HG03060 (cell line): ENCODE measurements around the gene KRT77.
"Not testable (repeated sequence)": the region's sequence is repeated elsewhere in the genome, so short reads cannot be mapped to it uniquely, and the experiment has no call there.

Source experiments
- ATAC-seq: cut with Tn5 transposase; IDR thresholded peaks from one replicate; pipeline ENCODE4 v1.9.1; 2021; ENCODE audit warnings: low read depth, moderate number of reproducible peaks; ENCODE audit not compliant: unreplicated experiment

KRT77 gene

DNA sequence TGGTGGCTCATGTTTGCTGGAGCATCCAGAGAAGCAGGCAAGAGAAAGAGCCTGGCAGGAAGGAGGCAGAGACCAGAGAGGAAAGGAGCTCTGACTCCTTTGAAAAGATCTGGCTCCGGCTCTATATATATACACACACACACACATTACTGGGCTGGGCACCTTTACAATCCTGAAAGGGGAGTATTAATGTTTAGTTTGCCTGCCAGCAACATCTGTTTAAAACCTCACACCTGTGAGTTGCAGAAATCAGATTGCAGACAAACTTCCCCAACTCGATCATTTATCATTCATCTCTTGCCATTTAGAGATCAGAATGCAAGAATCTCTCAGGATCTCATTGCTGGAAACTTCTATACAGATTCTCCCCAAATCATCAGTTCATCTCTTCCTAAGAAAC, at the start of gene KRT77:
KRT77 (minus strand) TSS at position 101 of the 400 bp plus-strand sequence; CDS start at position 11, 90 bp downstream.
- no peak for ATAC-seq

DNA sequence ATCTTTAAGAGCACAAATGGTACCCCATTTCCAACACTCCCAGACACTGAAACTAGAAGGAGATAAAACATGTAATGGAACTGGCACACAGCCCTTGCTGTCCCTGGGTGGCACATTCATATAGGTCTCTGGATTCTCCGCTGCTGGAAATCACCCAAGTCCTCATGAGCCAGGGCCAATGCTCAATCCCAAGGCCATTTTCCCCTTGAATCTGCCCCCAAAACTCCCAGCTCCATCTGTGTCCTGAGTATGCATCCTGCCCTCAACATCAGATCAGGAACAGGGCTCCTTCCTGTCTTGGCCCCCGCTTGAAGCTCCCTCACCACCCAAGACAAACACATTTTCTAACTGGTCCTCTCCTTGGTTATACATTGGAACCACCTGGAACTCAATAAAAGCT, 49.2 kb upstream of the KRT77 start:
- no peak for ATAC-seq

DNA sequence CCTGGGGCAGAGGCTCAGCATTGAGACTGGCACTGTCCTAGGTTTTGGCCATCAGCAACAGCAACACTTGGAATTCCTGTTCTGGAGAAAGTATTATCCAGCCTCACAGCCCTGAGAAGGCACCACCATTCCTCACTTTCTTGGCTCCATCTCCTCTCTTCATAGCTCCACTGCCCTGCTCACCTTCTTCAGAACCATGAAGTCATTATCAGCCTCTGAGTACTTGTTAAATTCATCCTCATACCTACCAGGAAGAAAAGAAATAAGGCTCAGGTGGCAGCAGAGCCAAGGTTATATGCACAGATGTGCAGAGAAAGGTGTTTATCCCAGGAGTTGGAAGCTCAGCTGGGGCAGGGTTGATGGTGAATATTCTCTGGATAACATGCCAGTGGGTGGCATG, 48.5 kb upstream of the KRT77 start:
- ATAC-seq, result no peak

DNA sequence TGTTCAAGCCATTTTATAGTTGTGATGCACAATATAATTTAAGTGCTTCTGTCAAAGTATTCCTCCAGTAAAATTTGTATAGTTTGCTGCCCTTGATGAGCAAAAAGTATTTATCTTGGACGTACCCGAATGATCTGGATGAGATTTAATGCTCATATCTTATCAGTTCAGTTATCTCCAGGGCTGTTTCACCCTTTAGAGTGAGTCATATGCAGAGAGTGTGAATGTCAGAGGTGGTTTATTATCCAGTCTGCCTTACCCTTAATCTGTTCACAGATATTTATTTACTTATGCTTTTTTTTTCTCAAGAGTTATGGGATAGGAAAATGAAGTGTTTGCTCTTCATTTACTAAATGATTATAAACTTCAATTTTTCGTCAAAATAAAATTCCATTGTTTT, 47.2 kb upstream of the KRT77 start:
- not testable (repeated sequence) for ATAC-seq

DNA sequence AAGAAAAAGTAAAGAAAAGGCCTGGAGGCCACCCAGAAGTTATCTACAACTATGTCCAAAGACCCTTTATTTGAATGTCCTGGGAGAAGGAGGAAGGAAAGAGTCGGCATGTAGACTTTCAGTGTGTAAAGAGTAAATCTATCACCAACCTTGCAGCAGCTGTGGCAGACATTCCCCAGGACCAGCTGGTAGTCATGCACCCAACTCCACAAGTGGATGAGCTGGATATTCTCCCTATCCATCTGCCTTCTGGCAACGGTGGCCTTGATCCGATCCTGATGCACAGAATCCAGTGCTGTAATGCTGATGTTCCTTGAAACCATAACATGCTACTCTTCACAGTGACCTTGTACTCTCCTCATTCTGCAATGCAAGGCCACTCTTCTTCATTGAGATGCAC, 46.5 kb upstream of the KRT77 start:
- ATAC-seq, result no peak

DNA sequence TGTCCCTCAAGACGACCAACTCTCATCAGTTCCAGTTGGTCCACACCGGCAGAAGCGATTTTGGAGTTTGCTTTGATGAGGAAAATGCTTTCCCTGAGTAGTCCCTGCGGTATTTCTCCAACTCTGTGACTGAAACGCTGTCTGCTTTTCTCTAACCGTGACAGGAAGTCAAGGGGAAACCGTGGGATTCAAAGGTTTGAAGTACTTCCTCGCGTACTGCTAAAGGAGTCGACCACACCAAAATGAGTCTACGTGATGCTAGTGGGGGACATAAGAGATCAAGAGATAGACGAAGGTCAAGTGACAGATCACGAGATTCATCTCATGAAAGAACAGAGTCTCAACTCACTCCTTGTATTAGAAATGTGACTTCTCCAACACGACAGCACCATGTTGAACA, 45.3 kb upstream of the KRT77 start:
- no peak for ATAC-seq

DNA sequence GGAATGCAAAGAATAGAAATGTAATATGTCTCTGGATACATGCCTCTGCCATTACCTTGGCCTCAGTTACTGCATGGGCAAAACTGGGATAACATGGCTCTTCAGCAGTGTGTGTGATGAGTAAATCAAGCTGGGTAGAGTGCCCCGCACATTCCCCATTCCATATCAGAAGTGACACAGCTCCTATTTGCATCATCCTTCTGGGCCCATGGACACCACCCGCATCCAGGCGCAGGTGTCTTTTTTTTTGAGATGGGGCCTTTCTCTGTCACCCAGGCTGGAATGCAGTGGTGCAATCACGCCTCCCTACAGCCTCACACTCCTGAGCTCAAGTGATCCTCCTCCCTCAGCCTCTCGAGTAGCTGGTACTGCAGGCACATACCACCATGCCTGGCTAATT, 42.2 kb upstream of the KRT77 start:
- ATAC-seq, result no peak

DNA sequence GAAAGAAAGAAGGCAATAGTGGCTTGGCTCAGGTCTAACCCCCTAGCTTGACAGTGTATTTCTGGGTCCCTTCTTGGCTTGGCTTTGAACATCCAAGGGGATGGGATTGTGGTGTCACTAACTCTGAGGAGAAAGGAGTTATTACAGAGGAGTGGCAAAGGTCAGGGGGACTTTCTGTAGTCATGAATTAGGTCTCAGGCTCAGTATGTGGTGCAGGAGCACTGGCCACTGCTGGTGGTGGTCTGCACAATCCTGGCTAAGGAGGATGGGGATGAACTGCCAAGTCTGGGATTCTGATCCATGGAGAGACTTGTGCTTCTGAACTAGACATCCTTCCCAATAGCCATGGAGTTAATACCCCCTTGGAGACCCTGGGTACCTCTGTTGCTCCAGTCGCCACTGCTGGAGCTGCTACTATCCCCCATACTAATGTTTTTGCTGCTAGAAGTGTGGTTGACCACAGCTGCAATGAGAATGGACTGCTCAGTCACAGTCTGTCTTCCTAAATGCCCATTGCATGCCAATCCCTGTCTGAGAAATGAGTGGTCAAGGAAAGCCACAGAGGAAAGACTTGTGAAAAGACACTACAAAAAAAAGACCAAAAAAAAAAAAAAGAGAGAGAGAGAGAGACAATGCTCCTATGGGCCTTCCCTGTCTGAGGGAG, 41.3 kb upstream of the KRT77 start:
- no peak for ATAC-seq

DNA sequence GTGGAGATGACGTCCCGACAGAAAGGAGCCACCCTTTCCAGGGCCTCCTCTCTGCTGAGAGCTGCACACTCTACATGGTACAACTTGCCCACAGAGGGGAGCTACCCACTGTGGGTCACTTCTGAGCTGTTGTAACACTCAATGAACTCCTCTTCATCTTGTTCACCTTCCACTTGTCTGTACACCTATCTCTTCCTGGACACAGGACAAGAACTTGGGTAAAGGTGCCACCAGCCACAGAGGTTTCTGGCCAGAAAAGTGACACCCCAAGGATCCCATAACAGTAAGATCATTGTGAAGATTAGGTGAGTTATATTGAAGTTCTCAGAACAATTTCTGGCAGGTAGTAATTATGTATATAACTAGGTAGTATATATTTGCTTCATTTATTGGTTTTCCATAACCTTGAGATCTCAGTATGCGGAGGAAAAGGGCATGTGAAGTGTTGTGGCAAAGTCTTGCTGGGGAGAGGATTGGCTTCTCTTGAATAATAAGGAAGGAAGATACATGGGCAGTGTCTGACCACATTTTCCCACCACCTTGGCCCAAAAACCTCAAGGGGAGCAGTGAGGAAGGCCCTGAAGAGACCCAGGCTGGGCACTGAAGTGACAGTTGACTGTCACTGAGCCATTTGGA, 39.6 kb upstream of the KRT77 start:
- no peak for ATAC-seq

DNA sequence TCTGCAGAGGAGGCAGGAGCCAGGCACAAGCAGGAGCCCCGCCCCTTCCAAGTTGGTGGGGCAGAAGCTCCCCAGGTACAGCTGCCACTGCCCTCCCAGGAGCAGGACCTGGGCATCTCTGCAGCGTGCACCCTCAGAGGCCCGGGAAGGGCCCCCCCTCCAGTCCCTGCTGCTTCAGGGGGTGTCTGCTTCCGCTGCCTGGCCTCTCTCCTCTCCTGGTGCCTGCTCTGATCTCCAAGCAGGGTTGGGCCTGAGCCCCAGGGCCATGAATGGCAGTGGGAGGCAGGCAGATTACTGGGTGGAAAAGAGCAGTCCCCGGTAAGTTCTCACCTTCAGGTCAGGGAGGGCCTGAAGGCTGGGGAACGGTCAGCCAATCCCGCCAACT, 38.9 kb upstream of the KRT77 start:
- ATAC-seq, result no peak

DNA sequence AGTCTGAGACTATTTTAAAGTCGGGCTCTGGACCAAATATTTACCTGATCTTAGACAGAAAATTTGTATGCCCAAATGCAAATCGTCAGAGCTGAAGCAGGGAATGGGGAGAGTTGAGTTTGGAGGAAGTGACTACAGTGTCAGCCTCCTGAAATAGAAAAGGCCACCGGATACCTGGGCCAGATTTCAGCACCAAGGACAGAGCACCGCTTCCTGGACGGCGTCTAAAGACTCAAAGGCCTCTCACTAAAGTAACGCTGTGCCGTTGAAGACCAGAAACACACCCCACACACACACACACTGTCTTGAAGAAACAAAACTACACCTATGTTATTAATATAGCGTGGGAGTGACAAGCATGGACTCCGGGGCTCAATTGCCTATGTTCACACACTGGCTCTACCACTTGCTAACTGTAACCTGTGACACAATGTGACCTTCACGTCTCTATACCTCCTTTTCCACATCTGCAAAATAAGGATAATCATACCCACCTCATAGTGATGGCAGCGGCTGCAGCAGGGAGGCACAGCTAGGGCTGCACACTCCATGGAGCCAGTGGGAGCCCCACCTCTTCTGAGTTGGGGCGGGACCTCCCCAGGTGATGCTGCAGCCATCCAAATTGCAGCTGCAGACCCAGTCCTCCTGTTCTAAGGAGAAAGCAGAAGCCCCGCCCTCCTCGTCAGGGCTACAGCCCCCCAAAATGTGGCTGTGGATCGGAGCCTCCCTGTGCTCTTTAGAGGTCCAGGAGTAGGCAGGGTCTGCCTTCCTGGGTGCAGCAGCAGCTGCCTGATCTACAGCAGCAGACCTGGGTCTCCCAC, 38.3 kb upstream of the KRT77 start:
- ATAC-seq, result no peak

DNA sequence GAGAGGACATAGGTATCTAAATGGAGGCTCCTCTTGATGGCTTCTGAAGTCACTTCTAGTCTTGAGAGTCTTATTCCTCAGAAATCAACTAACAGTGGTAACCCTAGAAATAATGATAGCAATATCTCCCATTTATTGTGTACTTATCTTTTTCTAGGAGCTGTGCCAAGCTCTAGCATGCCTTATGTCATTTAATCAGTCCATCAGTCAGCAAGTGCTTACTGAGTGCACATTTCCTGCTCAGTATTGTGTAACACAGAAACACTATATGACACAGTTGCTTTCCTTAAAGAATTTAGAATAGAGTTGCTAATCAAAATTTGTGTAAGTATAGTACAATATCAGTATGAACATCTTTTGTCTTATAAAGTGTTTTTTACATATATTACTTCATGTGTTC, 37.3 kb upstream of the KRT77 start:
- no peak for ATAC-seq

DNA sequence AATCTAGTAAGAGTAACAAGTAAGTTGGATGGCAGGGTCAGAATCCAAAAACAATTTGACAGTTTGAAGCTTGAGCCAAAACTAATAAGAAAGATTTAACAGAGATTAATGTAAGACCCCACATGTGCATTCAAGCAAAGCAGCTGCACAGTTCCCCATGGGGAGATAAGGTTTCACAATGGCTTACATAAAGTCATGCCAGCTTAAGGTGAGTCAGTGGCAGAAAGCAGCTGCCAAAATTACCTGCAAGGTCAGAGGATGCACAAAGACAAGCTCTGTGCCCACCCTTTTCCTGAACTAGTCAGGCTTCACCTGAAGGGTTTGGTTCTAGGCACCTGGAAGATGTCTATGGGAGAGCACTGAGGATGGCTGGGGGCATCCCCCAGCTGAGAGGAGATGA, 36.6 kb upstream of the KRT77 start:
- ATAC-seq, result no peak

DNA sequence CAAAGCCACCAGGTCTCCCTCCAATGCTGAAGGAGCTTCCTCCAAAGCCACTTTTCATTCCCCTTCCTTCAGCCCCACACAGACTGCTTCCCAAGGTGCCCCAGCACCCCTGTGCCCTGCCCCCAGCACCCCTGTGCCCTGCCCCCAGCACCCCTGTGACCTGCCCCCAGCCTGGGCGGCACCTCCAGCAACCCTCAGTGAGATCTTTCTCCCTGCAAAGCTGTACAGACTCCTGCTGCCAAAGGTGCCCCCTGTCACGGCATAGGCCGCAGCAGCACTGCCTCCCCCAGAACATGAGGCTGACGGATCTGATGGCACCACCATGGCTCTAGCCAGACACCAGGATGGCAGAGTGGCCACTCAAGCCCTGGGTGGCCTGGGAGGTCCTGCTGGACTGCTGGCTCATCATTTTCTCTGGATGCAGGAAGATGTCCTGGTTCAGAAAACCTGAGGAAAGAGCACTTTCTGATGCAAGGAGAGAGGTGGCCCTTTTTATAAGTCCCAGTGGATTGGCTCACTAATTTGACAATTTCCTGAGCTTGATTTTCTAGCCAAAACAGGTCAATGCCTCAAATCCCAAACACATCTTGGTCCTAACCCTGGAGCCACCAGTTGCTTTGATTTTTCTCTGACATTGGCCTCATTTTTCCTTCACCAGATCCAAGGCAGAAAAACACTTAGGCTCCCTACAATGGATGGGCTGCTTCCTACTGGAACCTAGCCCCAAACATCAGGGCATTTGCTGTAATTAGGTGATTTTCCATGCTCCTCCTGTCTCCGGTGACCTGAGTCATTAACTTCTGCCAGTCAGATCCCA, 32.7 kb upstream of the KRT77 start:
- ATAC-seq, result no peak

DNA sequence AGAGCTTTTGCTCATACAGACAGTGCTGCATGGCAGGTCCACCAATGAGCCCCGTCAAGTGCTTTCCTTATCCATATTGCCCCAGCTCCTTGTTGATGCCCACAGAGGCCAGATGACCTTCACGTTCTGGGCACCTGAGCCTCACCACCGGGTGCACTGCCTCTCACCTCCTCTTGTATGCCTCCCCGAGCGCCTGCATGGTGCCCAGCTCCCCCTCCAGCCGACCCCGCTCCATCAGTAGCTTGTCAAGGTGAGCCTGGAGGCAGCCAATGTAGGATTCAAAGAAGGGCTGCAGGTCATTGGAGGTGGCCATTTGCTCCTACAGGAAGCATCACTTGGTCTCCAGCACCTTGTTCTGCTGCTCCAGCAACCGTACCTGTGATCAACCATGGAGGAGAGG, 31.8 kb upstream of the KRT77 start:
- no peak for ATAC-seq

DNA sequence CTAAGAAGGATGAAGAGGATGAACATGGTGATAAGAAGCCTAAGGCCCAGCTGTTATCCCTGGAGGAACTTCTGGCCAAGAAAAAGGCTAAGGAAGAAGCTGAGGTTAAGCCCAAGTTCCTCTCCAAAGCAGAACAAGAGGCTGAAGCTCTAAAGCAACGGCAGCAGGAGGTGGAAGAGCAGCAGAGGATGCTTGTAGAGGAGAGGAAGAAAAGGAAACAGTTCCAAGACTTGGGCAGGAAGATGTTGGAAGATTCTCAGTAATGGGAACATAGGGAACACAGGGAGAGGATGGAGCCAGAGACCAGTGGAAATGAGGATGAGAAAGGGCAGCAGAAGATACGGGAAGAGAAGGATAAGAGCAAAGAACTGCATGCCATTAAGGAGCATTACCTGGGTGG, 27.5 kb upstream of the KRT77 start:
- ATAC-seq, result no peak

DNA sequence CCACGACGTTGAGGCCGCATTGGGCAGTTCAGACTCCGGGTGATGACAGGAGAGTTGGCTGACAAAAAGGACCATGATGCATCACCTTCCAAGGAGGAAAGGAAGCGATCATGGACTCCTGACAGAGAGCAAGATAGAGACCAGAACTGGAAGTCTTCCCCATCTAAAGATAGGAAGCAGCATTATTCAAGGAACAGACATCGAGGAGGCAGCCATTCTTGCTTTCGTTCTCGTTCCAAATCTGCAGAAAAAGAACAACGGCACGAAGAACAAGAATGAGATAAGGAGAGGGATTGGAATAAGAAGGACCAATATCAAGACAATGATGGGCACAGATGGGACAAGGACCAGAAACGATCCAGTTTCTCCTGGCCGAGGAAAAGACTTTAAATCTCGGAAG, 27.1 kb upstream of the KRT77 start:
- no peak for ATAC-seq

DNA sequence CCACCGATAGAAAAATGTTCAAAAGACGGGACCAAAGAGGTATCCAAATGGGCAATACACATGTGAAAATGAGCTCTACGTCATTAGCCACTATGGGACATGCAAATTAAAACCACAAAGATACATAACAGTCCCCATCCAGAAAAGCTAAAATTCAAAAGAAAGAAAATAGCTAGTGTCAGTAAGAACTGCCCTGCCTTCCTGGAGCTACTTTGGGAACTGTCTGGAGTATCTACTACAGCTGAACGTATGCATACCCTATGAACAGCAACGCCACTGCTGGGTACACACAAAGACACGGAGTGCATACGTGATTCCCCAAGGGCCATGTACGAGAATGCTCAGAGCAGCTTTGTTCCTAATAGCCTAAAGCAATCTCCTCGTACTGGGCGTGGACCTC, 25.8 kb upstream of the KRT77 start:
- ATAC-seq, result no peak

DNA sequence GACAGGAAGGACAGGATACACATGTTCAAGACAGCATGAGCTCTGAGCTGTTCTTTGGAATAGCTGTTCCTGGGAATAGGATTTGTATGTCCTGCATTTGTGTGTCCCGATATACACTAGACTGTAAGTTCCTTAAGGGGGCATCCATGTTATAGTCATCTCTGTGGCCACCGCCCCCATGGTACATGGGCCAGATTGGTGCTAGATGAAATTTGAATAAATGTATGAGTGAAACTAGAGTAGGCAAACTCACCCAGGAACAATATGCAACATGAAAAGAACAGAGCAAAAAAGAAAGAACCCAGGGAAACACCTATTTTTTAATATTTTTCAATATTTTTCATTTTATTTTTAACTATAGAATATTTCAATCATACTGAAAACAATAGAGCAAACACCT, 25.1 kb upstream of the KRT77 start:
- ATAC-seq, result no peak

DNA sequence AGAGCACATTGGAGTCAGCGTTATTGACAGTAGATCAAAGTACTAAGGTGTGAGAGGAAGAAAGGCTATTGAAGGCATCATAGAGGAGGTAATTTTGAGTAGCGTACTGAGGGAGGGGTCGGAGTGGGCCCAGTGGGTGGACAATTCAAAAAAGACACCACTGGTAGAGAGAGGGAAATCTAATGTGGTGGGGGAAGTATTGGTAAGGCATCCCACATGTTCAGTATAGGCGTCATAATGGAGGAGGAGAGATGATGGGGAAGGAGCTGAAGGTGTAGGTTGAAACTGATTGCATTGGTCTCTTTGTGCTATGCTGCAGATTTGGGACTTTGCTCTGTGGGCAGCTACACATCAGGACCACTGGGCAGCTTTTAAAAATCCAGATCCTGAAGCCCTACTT, 23.7 kb upstream of the KRT77 start:
- ATAC-seq, result no peak

DNA sequence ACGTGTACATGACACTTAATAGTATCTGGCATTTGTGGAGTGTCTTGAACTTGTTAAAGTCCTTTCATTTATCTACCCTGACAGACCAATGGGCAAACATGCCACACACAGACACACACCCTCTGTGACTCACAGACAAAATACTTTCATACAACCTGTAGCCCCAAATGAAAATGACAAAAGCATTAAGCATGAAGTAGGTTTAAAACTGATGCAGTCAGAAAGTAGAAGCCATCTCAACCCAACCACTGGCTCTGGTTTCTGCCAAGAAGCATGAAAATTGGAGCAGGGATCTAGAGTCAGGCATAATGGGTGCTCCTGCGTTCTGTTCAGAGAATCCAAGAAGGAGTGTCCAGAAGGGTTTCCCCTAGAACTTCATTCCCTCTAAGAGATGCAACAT, 23.1 kb upstream of the KRT77 start:
- no peak for ATAC-seq
